Neural cell (in vitro differentiated cells): ENCODE data around the gene RASD2. TPM values are rescaled to one million over a fixed set of nuclear protein-coding genes. Genes with fewer than 3 reads are reported as not detected.

Source experiments
- H2AFZ ChIP-seq: fragments of 200-600, 300-800 bp; sonication (generic), shearing (Covaris generic); 2 replicates; pipeline ENCODE4 v1.6.0; 2014; ENCODE audit warnings: low read depth, mild to moderate bottlenecking, antibody characterized with exemption, low read length, moderate library complexity
- H3F3A ChIP-seq: fragments of 200-600 bp; shearing (Covaris generic); 2 replicates; pipeline ENCODE4 v1.6.1; 2016; ENCODE audit warnings: mild to moderate bottlenecking, moderate library complexity, mixed read lengths, antibody characterized with exemption, low read length; ENCODE audit not compliant: insufficient read depth, poor library complexity, severe bottlenecking
- H3K27ac ChIP-seq: fragments of 200-600, 300-800 bp; sonication (generic), shearing (Covaris generic); 2 replicates; pipeline ENCODE4 v1.5.1; 2014; ENCODE audit warnings: mild to moderate bottlenecking, low read length, moderate library complexity
- H3K27me3 ChIP-seq: fragments of 300-800, 200-600 bp; sonication (generic), shearing (Covaris generic); 2 replicates; pipeline ENCODE4 v1.6.0; 2014; ENCODE audit warnings: mild to moderate bottlenecking, low read depth, low read length, moderate library complexity; ENCODE audit not compliant: insufficient read depth
- H3K36me3 ChIP-seq: fragments of 300-800, 200-600 bp; sonication (generic), shearing (Covaris generic); 2 replicates; pipeline ENCODE4 v1.5.1; 2014; ENCODE audit warnings: mild to moderate bottlenecking, antibody characterized with exemption, low read length, moderate library complexity; ENCODE audit not compliant: insufficient read depth
- H3K4me2 ChIP-seq: fragments of 300-800, 200-600 bp; sonication (generic), shearing (Covaris generic); 2 replicates; pipeline ENCODE4 v1.6.0; 2014; ENCODE audit warnings: mild to moderate bottlenecking, low read length
- H3K4me3 ChIP-seq: fragments of 300-800, 200-600 bp; sonication (generic), shearing (Covaris generic); 2 replicates; pipeline ENCODE4 v1.5.1; 2014; ENCODE audit warnings: mild to moderate bottlenecking, low read length, moderate library complexity
- H3K79me2 ChIP-seq: fragments of 200-600 bp; shearing (Covaris generic); replicated peaks from 2 replicates; pipeline ENCODE4 v1.6.0; 2014; ENCODE audit warnings: mild to moderate bottlenecking, low read length, moderate library complexity; ENCODE audit not compliant: insufficient read depth
- H3K9ac ChIP-seq: fragments of 300-800, 200-600 bp; sonication (generic), shearing (Covaris generic); 2 replicates; pipeline ENCODE4 v1.6.1; 2016; ENCODE audit warnings: mild to moderate bottlenecking, low read length, mixed read lengths
- H3K9me2 ChIP-seq: fragments of 200-600 bp; shearing (Covaris generic); 2 replicates; pipeline ENCODE4 v1.6.1; 2016; ENCODE audit warnings: mild to moderate bottlenecking, low read length, mixed read lengths; ENCODE audit not compliant: insufficient read depth
- H3K9me3 ChIP-seq: fragments of 200-600, 300-800 bp; sonication (generic), shearing (Covaris generic); 2 replicates; pipeline ENCODE4 v1.6.1; 2016; ENCODE audit warnings: mild to moderate bottlenecking, mixed run types, low read length, moderate library complexity, mixed read lengths
- H4K20me1 ChIP-seq: fragments of 200-600 bp; shearing (Covaris generic); 2 replicates; pipeline ENCODE4 v1.6.1; 2016; ENCODE audit warnings: mild to moderate bottlenecking, mixed run types; ENCODE audit not compliant: insufficient read depth
- CTCF ChIP-seq: fragments of 450-650 bp; IDR thresholded peaks from 2 replicates; pipeline ENCODE4 v1.5.1; 2014; ENCODE audit warnings: antibody characterized with exemption, mild to moderate bottlenecking, moderate library complexity; ENCODE audit not compliant: poor library complexity, severe bottlenecking
- EP300 ChIP-seq: fragments of 450-650 bp; conservative IDR thresholded peaks from 2 replicates; pipeline ENCODE4 v1.6.1; 2014; ENCODE audit warnings: antibody characterized with exemption, mild to moderate bottlenecking, moderate library complexity; ENCODE audit not compliant: poor library complexity, severe bottlenecking
- EZH2 ChIP-seq: fragments of 200-600, 300-800 bp; shearing (Covaris generic), sonication (generic); IDR thresholded peaks from 2 replicates; pipeline ENCODE4 v1.6.1; 2014; ENCODE audit warnings: antibody characterized with exemption, low read length, borderline replicate concordance, mild to moderate bottlenecking; ENCODE audit not compliant: insufficient read depth, poor library complexity, severe bottlenecking
- MXI1 ChIP-seq: fragments of 450-650 bp; conservative IDR thresholded peaks from 2 replicates; pipeline ENCODE4 v1.6.1; 2014; ENCODE audit warnings: antibody characterized with exemption, mild to moderate bottlenecking; ENCODE audit not compliant: poor library complexity, severe bottlenecking
- POLR2AphosphoS5 ChIP-seq: IDR thresholded peaks from 2 replicates; pipeline ENCODE4 v1.6.1; 2012
- RAD21 ChIP-seq: fragments of 450-650 bp; conservative IDR thresholded peaks from 2 replicates; pipeline ENCODE4 v1.6.1; 2014; ENCODE audit warnings: antibody characterized with exemption, mild to moderate bottlenecking, moderate library complexity
- REST ChIP-seq: IDR thresholded peaks from 2 replicates; pipeline ENCODE4 v1.6.1; 2012; ENCODE audit warnings: borderline replicate concordance
- SMC3 ChIP-seq: fragments of 450-650 bp; conservative IDR thresholded peaks from 2 replicates; pipeline ENCODE4 v1.6.1; 2014; ENCODE audit warnings: antibody characterized with exemption, mild to moderate bottlenecking, moderate library complexity; ENCODE audit not compliant: poor library complexity
- TAF1 ChIP-seq: IDR thresholded peaks from 2 replicates; pipeline ENCODE4 v1.6.1; 2012; ENCODE audit warnings: low read depth
- polyA plus RNA-seq: library from polyadenylated mRNA; depleted of rRNA; stranded (reverse); fragments of >200 nt; gene quantifications from 2 replicates; pipeline ENCODE4 v1.2.3, GENCODE V29; 2014

Gene RASD2
- polyA plus RNA-seq, 1 donor from 2014 or later: 0.14 TPM

GRCh38 chr22:35575116-35575748, 34.6 kb downstream of the RASD2 start:
- Histone ChIP-seq H3K9ac (no peak overlapping the region), H3K79me2 (no peaks in the 10 kb centered on the region), H3K4me2 (no peak overlapping the region), H3K9me3 (no peaks in the 10 kb centered on the region), H3K27me3 (no peaks in the 10 kb centered on the region), H4K20me1 (no peaks in the 10 kb centered on the region), H3K27ac (no peak overlapping the region), H3K36me3 (no peaks in the 10 kb centered on the region), H3K9me2 (no peaks in the 10 kb centered on the region), H3K4me3 (no peak overlapping the region), H3F3A (no peaks in the 10 kb centered on the region), H2AFZ (no peak overlapping the region)
- no peak for TF ChIP-seq POLR2AphosphoS5
- TF ChIP-seq CTCF: no peak
- no peak for TF ChIP-seq EP300
- no peak for TF ChIP-seq RAD21
- TF ChIP-seq SMC3: no peak
- TF ChIP-seq REST: no peak

- H3K27ac ChIP-seq: no peak overlapping the region
- no peak overlapping the region for H2AFZ ChIP-seq
- H3K79me2 ChIP-seq: no peaks in the 10 kb centered on the region
- H4K20me1 ChIP-seq: no peaks in the 10 kb centered on the region
- H3K36me3 ChIP-seq: no peaks in the 10 kb centered on the region
- H3K9me3 ChIP-seq: no peaks in the 10 kb centered on the region
- no peak overlapping the region for H3K4me2 ChIP-seq
- no peaks in the 10 kb centered on the region for H3F3A ChIP-seq
- no peaks in the 10 kb centered on the region for H3K9me2 ChIP-seq
- no peak for TF ChIP-seq EP300
- no peak overlapping the region for H3K9ac ChIP-seq
- H3K27me3 ChIP-seq: no peaks in the 10 kb centered on the region
- H3K4me3 ChIP-seq: no peak overlapping the region
These were observed 36.0 kb downstream of the RASD2 start for GRCh38 chr22:35576671-35577070.

- Histone ChIP-seq H3K27me3 (no peaks in the 10 kb centered on the region), H3K79me2 (no peaks in the 10 kb centered on the region), H3K9me3 (no peaks in the 10 kb centered on the region), H2AFZ (no peak overlapping the region), H3K36me3 (no peaks in the 10 kb centered on the region), H3K4me3 (no peak overlapping the region), H4K20me1 (no peaks in the 10 kb centered on the region), H3K9ac (no peak overlapping the region), H3K4me2 (no peak overlapping the region), H3K27ac (no peak overlapping the region), H3K9me2 (no peaks in the 10 kb centered on the region), H3F3A (no peaks in the 10 kb centered on the region)
- TF ChIP-seq REST (no peak), TAF1 (no peak), RAD21 (no peak), SMC3 (no peak), POLR2AphosphoS5 (no peak), EZH2 (no peak), MXI1 (no peak), EP300 (no peak)
These were observed 37.4 kb downstream of the RASD2 start for GRCh38 chr22:35577799-35578659.
